SK-N-MC (cell line): Measurements from ENCODE around the gene NR1H3.

Source experiments
- DNase-seq: peaks from one replicate; pipeline ENCODE4 v3.0.0-alpha.2; 2011; ENCODE audit warnings: low read depth, low spot score
- H3K27ac ChIP-seq: fragments of 200-600 bp; sonication (generic); 2 replicates; pipeline ENCODE4 v1.5.1; 2016; ENCODE audit warnings: mixed run types
- H3K36me3 ChIP-seq: fragments of 200-600 bp; sonication (generic); 2 replicates; pipeline ENCODE4 v1.6.1; 2017; ENCODE audit warnings: antibody characterized with exemption, low read length, mixed read lengths; ENCODE audit not compliant: insufficient read depth
- H3K4me3 ChIP-seq: fragments of 200-600 bp; sonication (generic); 2 replicates; pipeline ENCODE4 v1.5.1; 2016
- H3K9ac ChIP-seq: fragments of 200-600 bp; sonication (generic); 2 replicates; pipeline ENCODE4 v1.8.0; 2017; ENCODE audit warnings: mixed run types, mixed read lengths; ENCODE audit not compliant: insufficient read length
- H3K9me3 ChIP-seq: fragments of 200-600 bp; sonication (generic); 2 replicates; pipeline ENCODE4 v1.6.1; 2017; ENCODE audit warnings: low read depth, mild to moderate bottlenecking, antibody characterized with exemption, low read length, moderate library complexity, mixed read lengths
- EZH2 ChIP-seq: fragments of 200-600 bp; sonication (generic); IDR thresholded peaks from one replicate; pipeline ENCODE4 v1.6.1; 2017; ENCODE audit warnings: antibody characterized with exemption
- FOXP2 ChIP-seq: optimal IDR thresholded peaks from 2 replicates; pipeline ENCODE3; 2011; ENCODE audit warnings: mild to moderate bottlenecking, moderate library complexity; ENCODE audit not compliant: insufficient read depth; ENCODE audit errors: extremely low read length, control extremely low read depth
- POLR2AphosphoS5 ChIP-seq: IDR thresholded peaks from 2 replicates; pipeline ENCODE4 v1.6.1; 2012; ENCODE audit warnings: mild to moderate bottlenecking, low read depth, low read length, borderline replicate concordance

The NR1H3 gene

DNA sequence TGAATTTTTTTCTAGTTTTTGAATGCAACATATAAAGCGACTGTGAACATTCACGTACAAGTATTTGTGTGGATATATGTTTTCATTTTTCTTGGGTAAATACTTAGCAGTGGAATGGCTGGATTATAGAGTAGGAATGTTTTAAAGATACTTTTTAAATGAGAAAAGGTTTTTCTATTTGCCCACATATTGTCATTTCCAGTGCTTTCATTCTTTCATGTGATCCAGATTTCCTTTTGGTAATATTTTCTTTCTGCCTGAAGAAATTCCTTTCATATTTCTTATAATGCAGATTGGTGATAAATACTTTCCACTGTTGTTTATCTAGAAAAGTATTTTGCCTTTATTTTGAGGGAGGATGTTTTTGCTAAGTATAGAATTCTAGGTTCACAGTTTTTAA is 35.1 kb upstream of the NR1H3 start:
- TF ChIP-seq FOXP2 (no peak), POLR2AphosphoS5 (no peak), EZH2 (no peak)
- H3K4me3 ChIP-seq = no peak overlapping the region
- no peak overlapping the region for H3K27ac ChIP-seq
- peaks cover 14% of the 10 kb centered on the region for H3K36me3 ChIP-seq
- no peak for DNase-seq
- no peak overlapping the region for H3K9ac ChIP-seq
- H3K9me3 ChIP-seq = no peaks in the 10 kb centered on the region

DNA sequence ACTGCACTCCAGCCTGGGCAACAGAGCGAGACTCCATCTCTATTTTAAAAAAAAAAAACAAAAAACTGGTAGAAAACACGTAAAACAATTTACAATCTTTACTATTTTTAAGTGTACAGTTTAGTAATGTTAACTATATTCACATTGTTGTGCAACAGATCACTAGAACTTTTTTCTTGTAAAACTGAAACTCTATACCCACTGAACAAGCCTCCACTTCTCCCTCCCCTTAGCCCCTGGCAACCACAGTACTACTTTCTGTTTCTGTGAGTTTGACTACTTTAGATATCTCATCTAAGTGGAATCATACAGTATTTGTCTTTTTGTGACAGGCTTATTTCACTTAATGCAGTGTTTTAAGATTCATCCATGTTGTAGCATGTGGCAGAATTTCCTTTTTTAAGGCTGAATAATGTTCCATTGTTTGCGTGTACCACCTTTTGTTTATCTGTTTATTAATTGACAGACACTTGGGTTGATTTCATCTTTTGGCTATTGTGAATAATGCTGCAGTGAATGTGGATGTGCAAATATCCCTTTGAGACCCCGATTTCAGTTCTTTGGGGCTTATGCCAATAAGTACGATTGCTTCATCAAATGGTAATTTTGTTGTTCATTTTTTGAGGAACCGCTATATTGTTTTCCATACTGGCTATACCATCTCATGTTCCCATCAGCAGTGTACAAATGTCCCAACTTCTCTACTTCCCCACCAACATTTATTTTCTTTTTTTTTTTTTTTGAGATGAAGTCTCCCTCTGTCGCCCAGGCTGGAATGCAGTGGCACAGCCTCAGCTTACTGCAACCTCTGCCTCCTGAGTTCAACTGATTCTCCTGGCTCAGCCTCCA is 32.0 kb upstream of the NR1H3 start:
- peaks cover 11% of the 10 kb centered on the region for H3K36me3 ChIP-seq
- H3K9me3 ChIP-seq = no peaks in the 10 kb centered on the region
- TF ChIP-seq POLR2AphosphoS5 = no peak
- TF ChIP-seq FOXP2 = no peak
- no peak for TF ChIP-seq EZH2
- no peak overlapping the region for H3K27ac ChIP-seq
- no peak overlapping the region for H3K4me3 ChIP-seq
- H3K9ac ChIP-seq = no peak overlapping the region
- DNase-seq = no peak

DNA sequence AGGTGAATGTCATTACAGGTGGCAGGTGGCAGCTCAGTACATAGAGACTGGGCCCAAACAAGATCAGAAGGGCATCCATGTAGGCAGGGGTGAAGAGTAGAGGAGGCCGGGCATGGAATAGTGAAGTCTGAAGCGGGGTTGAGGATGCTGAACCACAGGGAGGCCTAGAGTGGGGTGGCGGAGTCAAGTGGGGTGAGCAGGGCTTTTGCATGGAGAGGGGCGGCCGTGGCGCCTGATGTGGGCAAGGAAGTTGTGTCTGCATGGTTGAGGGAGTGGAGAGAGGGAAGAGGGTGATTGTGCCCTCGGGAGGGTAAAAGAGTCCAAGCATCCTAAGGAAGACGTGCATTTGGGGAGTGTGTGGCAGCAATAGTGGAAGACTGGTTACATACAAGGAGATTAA is 28.6 kb upstream of the NR1H3 start:
- DNase-seq = no peak
- Histone ChIP-seq H3K9ac (no peak overlapping the region), H3K9me3 (no peaks in the 10 kb centered on the region), H3K36me3 (peaks cover 11% of the 10 kb centered on the region), H3K4me3 (no peak overlapping the region), H3K27ac (no peak overlapping the region)
- TF ChIP-seq POLR2AphosphoS5 = no peak
- no peak for TF ChIP-seq FOXP2
- TF ChIP-seq EZH2 = no peak

DNA sequence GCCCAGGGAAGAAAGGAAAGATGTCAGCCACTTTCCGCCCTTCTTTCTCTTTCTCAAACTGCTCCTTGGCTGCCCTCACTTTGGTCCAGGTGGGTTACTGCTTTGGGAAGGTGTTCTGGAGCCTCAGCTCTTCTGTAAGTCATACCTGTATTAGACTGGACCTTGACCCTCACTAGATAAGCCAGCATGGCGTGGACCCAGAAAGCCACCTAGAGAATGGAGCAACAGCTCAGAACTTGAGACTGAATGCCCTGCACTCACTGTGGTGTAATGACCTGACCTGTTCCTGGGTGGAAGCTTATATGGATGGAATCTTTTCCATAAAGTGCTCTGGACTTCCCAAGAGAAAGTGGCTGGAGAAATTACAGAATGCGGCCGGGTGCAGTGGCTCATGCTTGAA is 24.7 kb upstream of the NR1H3 start:
- Histone ChIP-seq H3K36me3 (no peaks in the 10 kb centered on the region; the same call in 1 of the 2 replicates), H3K4me3 (no peak overlapping the region), H3K9ac (no peak overlapping the region), H3K9me3 (no peaks in the 10 kb centered on the region), H3K27ac (no peak overlapping the region)
- no peak for DNase-seq
- no peak for TF ChIP-seq POLR2AphosphoS5
- TF ChIP-seq EZH2 = no peak
- TF ChIP-seq FOXP2 = no peak

DNA sequence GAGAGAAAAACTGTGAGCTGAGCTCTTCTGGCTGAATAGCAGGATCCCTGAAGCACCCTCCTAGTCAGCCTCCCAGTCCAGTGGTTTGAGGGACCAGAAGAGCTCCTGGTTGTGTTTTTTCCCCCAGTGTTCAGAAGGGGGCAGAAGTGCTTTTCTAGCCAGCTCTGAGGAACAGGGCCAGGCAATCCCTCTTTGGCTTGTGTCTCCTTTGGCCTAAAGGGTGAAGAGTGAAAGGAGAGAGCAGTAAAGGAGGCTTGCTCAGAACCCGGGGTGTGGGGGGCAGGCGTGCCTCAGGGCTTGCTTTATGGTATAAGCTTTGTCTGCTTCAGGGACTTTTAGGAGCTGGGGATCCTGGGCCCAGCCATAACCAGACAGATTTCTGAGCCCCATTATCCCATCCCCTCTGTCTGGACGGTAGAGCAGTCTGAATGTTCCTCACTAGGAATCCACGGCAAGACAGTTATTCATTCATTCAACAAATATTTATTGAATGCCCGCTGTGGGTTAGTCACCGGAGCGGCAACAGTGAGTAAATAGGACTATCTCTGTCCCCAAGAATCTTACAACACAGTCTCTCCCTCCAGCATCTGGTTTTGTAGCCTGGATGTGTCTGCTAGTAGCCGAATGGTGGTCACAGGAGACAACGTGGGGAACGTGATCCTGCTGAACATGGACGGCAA is 23.7 kb upstream of the NR1H3 start:
- Histone ChIP-seq H3K9ac (no peak overlapping the region), H3K9me3 (no peaks in the 10 kb centered on the region), H3K36me3 (peaks cover 5% of the 10 kb centered on the region; the same call in 1 of the 2 replicates), H3K27ac (no peak overlapping the region), H3K4me3 (no peak overlapping the region)
- TF ChIP-seq EZH2 (no peak), POLR2AphosphoS5 (no peak), FOXP2 (no peak)
- DNase-seq = no peak

DNA sequence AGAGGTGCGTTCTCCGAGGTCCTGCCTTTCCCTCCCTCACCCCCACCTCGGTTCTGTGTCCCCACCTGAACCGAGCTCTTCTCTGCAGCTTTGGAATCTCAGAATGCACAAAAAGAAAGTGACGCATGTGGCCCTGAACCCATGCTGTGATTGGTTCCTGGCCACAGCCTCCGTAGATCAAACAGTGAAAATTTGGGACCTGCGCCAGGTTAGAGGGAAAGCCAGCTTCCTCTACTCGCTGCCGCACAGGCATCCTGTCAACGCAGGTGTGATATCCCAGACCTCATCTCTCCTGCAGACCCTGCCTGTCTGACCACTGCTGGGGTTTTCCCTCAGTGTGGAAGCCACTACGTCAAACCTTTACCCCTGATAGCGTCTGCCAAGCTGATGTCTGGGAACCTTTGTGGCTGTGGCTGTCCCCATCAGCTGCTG is 23.1 kb upstream of the NR1H3 start:
- Histone ChIP-seq H3K9me3 (no peaks in the 10 kb centered on the region), H3K27ac (no peak overlapping the region), H3K9ac (no peak overlapping the region), H3K36me3 (peaks cover 10% of the 10 kb centered on the region), H3K4me3 (no peak overlapping the region)
- no peak for DNase-seq
- no peak for TF ChIP-seq FOXP2
- TF ChIP-seq EZH2 = no peak
- no peak for TF ChIP-seq POLR2AphosphoS5

DNA sequence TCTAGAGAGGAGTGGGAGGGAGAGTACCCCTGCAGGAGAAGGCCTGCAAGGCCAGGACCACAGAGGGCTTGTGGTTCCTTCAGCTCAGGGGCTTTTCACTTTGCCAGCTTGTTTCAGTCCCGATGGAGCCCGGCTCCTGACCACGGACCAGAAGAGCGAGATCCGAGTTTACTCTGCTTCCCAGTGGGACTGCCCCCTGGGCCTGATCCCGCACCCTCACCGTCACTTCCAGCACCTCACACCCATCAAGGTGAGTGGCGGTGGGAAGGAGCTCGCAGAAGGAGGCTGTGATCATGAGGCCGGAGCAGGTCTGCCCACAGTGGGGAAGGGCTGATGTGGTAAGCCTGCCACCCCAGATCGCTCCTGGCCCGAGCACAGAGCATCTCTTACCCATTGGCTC is 22.6 kb upstream of the NR1H3 start:
- Histone ChIP-seq H3K9ac (no peak overlapping the region), H3K36me3 (peaks cover 15% of the 10 kb centered on the region), H3K4me3 (no peak overlapping the region), H3K27ac (no peak overlapping the region), H3K9me3 (no peaks in the 10 kb centered on the region)
- TF ChIP-seq POLR2AphosphoS5 = no peak
- no peak for TF ChIP-seq FOXP2
- no peak for TF ChIP-seq EZH2
- DNase-seq = no peak

DNA sequence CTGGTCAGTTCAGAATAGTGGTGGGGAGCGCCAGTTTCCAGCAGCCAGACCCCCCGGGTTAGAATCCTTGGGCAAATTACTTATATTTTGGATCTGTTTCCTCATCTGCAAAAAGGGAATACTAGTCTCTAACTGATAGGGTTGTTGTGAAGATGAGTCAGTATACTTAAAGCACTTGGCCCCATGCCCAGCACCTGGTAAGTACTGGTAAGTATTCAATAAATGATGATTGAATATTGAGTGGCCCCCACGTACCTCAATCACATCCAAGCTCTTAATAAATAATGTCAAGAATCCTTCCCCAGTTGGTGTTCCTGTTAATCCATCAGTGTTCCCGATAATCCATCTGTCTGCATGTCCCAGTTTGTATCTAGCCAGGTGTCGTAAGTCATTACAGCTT is 21.3 kb upstream of the NR1H3 start:
- no peak overlapping the region for H3K4me3 ChIP-seq
- no peak overlapping the region for H3K27ac ChIP-seq
- TF ChIP-seq FOXP2 = no peak
- TF ChIP-seq EZH2 = no peak
- TF ChIP-seq POLR2AphosphoS5 = no peak; the same call in 1 of the 2 replicates
- no peak overlapping the region for H3K9ac ChIP-seq
- DNase-seq = no peak
- H3K9me3 ChIP-seq = no peaks in the 10 kb centered on the region
- peaks cover 22% of the 10 kb centered on the region for H3K36me3 ChIP-seq
